H1 (cell line): ENCODE measurements around the gene CLBA1. TPM values are rescaled to one million over a fixed set of nuclear protein-coding genes. Genes with fewer than 3 reads are reported as not detected.

Source experiments
- ATF3 ChIP-seq: IDR thresholded peaks from 2 replicates; pipeline ENCODE4 v1.6.1; 2011; ENCODE audit warnings: low read depth, mild to moderate bottlenecking, low read length; ENCODE audit not compliant: insufficient read depth
- BRCA1 ChIP-seq: IDR thresholded peaks from 2 replicates; pipeline ENCODE4 v1.6.1; 2012; ENCODE audit warnings: low read depth, low read length, improper control_type of control experiment
- CBX8 ChIP-seq: fragments of 300-800, 300-1000 bp; sonication (generic); IDR thresholded peaks from 2 replicates; pipeline ENCODE4 v1.7.1; 2016; ENCODE audit warnings: low read depth, low read length, borderline replicate concordance
- CHD7 ChIP-seq: fragments of 300-600 bp; sonication (generic); IDR thresholded peaks from 2 replicates; pipeline ENCODE4 v1.7.1; 2012; ENCODE audit warnings: low read length, moderate library complexity, mild to moderate bottlenecking, inconsistent platforms; ENCODE audit not compliant: insufficient replicate concordance
- E2F6 ChIP-seq: IDR thresholded peaks from 2 replicates; pipeline ENCODE4 v1.6.1; 2012; ENCODE audit warnings: inconsistent platforms
- KDM1A ChIP-seq: fragments of 200-600, 300-600 bp; sonication (generic); IDR thresholded peaks from 2 replicates; pipeline ENCODE4 v1.7.1; 2016; ENCODE audit warnings: mild to moderate bottlenecking, low read length, borderline replicate concordance
- SRF ChIP-seq: IDR thresholded peaks from 2 replicates; pipeline ENCODE4 v1.6.1; 2011; ENCODE audit warnings: mild to moderate bottlenecking, low read depth, low read length, moderate library complexity
- YY1 ChIP-seq: IDR thresholded peaks from 2 replicates; pipeline ENCODE4 v1.6.1; 2011; ENCODE audit warnings: low read depth, mild to moderate bottlenecking, low read length
- polyA plus RNA-seq, 7 experiments: library from polyadenylated mRNA; depleted of rRNA in 3 of 7; stranded (reverse) in 5 of 7; unstranded in 2 of 7; fragments of >200 nt in 5 of 7; fragments of 200-250 nt in 2 of 7; gene quantifications; 1 replicate in 5 of 7; 2 replicates in 1 of 7; 4 replicates in 1 of 7; pipeline versions ENCODE4 v1.2.1 to v1.2.3, GENCODE V29; 2011 to 2013; ENCODE audit warnings: missing spikeins in 2 of 7, mixed read lengths in 2 of 7
- total RNA-seq: library from RNA; stranded (reverse); fragmentation: NEBNext Ultra II Directional; extraction: Animal tissue kit (Norgen Biotek cat#: 25700); gene quantifications from 2 replicates; pipeline ENCODE4 v1.2.1, GENCODE V29; 2021

CLBA1 gene
- total and polyA plus RNA-seq, 2 of the 8 experiments (the other 6 are each of a cell fraction or from before 2014, with no cell fraction given), result 1.6 to 2.4 TPM

GRCh38 chr14:105028251-105028927 is 42.8 kb downstream of the CLBA1 start (continued):
- TF ChIP-seq CHD7 (no peak), CBX8 (no peak), YY1 (no peak), ATF3 (no peak), BRCA1 (no peak), KDM1A (no peak), E2F6 (no peak), SRF (no peak)
